H9 (cell line): ENCODE data around the gene TMEM236. TPM values are rescaled to one million over a fixed set of nuclear protein-coding genes. Genes with fewer than 3 reads are reported as not detected.

Experiments
- DNase-seq: peaks from one replicate; pipeline ENCODE4 v3.0.0-alpha.2; 2017
- H2AFZ ChIP-seq: one replicate; pipeline ENCODE4 v1.6.1; 2013; ENCODE audit warnings: mild to moderate bottlenecking, low read length, control low read depth, moderate library complexity
- H2AK5ac ChIP-seq: 2 replicates; pipeline ENCODE4 v1.6.1; 2013; ENCODE audit warnings: low read length, control low read depth, mixed read lengths; ENCODE audit not compliant: insufficient read length
- H2BK120ac ChIP-seq: one replicate; pipeline ENCODE4 v1.6.1; 2013; ENCODE audit warnings: low read depth, mild to moderate bottlenecking, low read length, control low read depth, inconsistent platforms; ENCODE audit not compliant: poor library complexity, severe bottlenecking
- H2BK12ac ChIP-seq: 2 replicates; pipeline ENCODE4 v1.6.1; 2013; ENCODE audit warnings: low read length, control low read depth, mixed read lengths, low read depth; ENCODE audit not compliant: insufficient read length
- H2BK15ac ChIP-seq: 2 replicates; pipeline ENCODE4 v1.6.1; 2013; ENCODE audit warnings: low read depth, low read length, control low read depth
- H2BK20ac ChIP-seq: one replicate; pipeline ENCODE4 v1.6.1; 2013; ENCODE audit warnings: low read depth, mild to moderate bottlenecking, low read length, control low read depth, inconsistent platforms; ENCODE audit not compliant: poor library complexity, severe bottlenecking
- H2BK5ac ChIP-seq: 2 replicates; pipeline ENCODE4 v1.6.1; 2013; ENCODE audit warnings: low read length, control low read depth, mixed read lengths; ENCODE audit not compliant: insufficient read length
- H3K14ac ChIP-seq: 2 replicates; pipeline ENCODE4 v1.6.1; 2013; ENCODE audit warnings: low read length, control low read depth; ENCODE audit not compliant: insufficient read depth
- H3K18ac ChIP-seq: 2 replicates; pipeline ENCODE4 v1.6.1; 2013; ENCODE audit warnings: low read depth, mild to moderate bottlenecking, mixed read lengths, low read length, control low read depth; ENCODE audit not compliant: insufficient read length
- H3K23ac ChIP-seq: 2 replicates; pipeline ENCODE4 v1.6.1; 2013; ENCODE audit warnings: low read length, control low read depth, mixed read lengths, low read depth; ENCODE audit not compliant: insufficient read length
- H3K23me2 ChIP-seq: 2 replicates; pipeline ENCODE4 v1.6.1; 2013; ENCODE audit warnings: low read depth, mild to moderate bottlenecking, mixed read lengths, low read length, control low read depth; ENCODE audit not compliant: insufficient read length, poor library complexity, severe bottlenecking
- H3K27ac ChIP-seq: 2 replicates; pipeline ENCODE4 v1.5.1; 2013; ENCODE audit warnings: low read length, control low read depth, mixed read lengths, low read depth; ENCODE audit not compliant: insufficient read length
- H3K27me3 ChIP-seq: 2 replicates; pipeline ENCODE4 v1.6.1; 2013; ENCODE audit warnings: low read length, control low read depth, inconsistent platforms; ENCODE audit not compliant: insufficient read depth
- H3K4ac ChIP-seq: 2 replicates; pipeline ENCODE4 v1.6.1; 2013; ENCODE audit warnings: low read depth, mild to moderate bottlenecking, control low read depth, inconsistent platforms, low read length, moderate library complexity
- H3K4me1 ChIP-seq: 2 replicates; pipeline ENCODE4 v1.6.1; 2013; ENCODE audit warnings: low read length, control low read depth, inconsistent platforms; ENCODE audit not compliant: insufficient read depth
- H3K4me2 ChIP-seq: 2 replicates; pipeline ENCODE4 v1.6.1; 2013; ENCODE audit warnings: low read length, control low read depth, mixed read lengths; ENCODE audit not compliant: insufficient read length, insufficient read depth
- H3K56ac ChIP-seq: 2 replicates; pipeline ENCODE4 v1.6.1; 2013; ENCODE audit warnings: low read depth, mild to moderate bottlenecking, mixed read lengths, low read length, control low read depth; ENCODE audit not compliant: insufficient read length
- H3K79me1 ChIP-seq: 2 replicates; pipeline ENCODE4 v1.6.1; 2013; ENCODE audit warnings: low read depth, mild to moderate bottlenecking, moderate library complexity, low read length, control low read depth, inconsistent platforms; ENCODE audit not compliant: insufficient read depth, poor library complexity, severe bottlenecking
- H3K79me2 ChIP-seq: 2 replicates; pipeline ENCODE4 v1.6.1; 2013; ENCODE audit warnings: low read length, control low read depth, inconsistent platforms; ENCODE audit not compliant: insufficient read depth
- H3K9ac ChIP-seq: 2 replicates; pipeline ENCODE4 v1.6.1; 2013; ENCODE audit warnings: low read length, control low read depth, mixed read lengths; ENCODE audit not compliant: insufficient read length; ENCODE audit errors: extremely low read depth
- H3K9me3 ChIP-seq: one replicate; pipeline ENCODE4 v1.6.1; 2013; ENCODE audit warnings: low read depth, low read length, inconsistent platforms; ENCODE audit not compliant: control insufficient read depth
- H3T11ph ChIP-seq: one replicate; pipeline ENCODE4 v1.6.1; 2013; ENCODE audit warnings: mild to moderate bottlenecking, low read length, control low read depth, inconsistent platforms
- H4K20me1 ChIP-seq: one replicate; pipeline ENCODE4 v1.6.1; 2013; ENCODE audit not compliant: control insufficient read depth, insufficient read length, insufficient read depth
- H4K5ac ChIP-seq: 2 replicates; pipeline ENCODE4 v1.6.1; 2013; ENCODE audit warnings: low read depth, mild to moderate bottlenecking, mixed read lengths, low read length, control low read depth; ENCODE audit not compliant: insufficient read length
- H4K8ac ChIP-seq: replicated peaks from 2 replicates; pipeline ENCODE4 v1.6.1; 2013; ENCODE audit warnings: low read length, control low read depth, mixed read lengths, low read depth; ENCODE audit not compliant: insufficient read length
- H4K91ac ChIP-seq: 2 replicates; pipeline ENCODE4 v1.6.1; 2013; ENCODE audit warnings: low read depth, mild to moderate bottlenecking, moderate library complexity, mixed read lengths, low read length, control low read depth; ENCODE audit not compliant: insufficient read length
- H3K27ac Mint-ChIP-seq, 3 experiments: 2 replicates in 2 of 3; 3 replicates in 1 of 3; pipeline ENCODE4 v1.8.0; 2020 to 2021; ENCODE audit warnings: mixed read lengths in 3 of 3, mild to moderate bottlenecking in 1 of 3, moderate library complexity in 1 of 3
- H3K27me3 Mint-ChIP-seq: 2 replicates; pipeline ENCODE4 v1.8.0; 2021; ENCODE audit warnings: low read depth, mild to moderate bottlenecking, moderate library complexity, mixed read lengths
- H3K36me3 Mint-ChIP-seq, 3 experiments: 2 replicates in 2 of 3; 3 replicates in 1 of 3; pipeline ENCODE4 v1.8.0; 2020 to 2021; ENCODE audit warnings: low read depth in 3 of 3, mixed read lengths in 3 of 3; ENCODE audit not compliant: insufficient read depth in 1 of 3
- H3K4me1 Mint-ChIP-seq, 2 experiments: 2 replicates each; pipeline ENCODE4 v1.8.0; 2020; ENCODE audit warnings: mixed read lengths in 2 of 2
- H3K4me3 Mint-ChIP-seq, 2 experiments: 2 replicates in 1 of 2; 3 replicates in 1 of 2; pipeline ENCODE4 v1.8.0; 2020 to 2021; ENCODE audit warnings: mild to moderate bottlenecking in 2 of 2, mixed read lengths in 2 of 2, moderate library complexity in 1 of 2
- H3K9me3 Mint-ChIP-seq, 2 experiments: 2 replicates in 1 of 2; 3 replicates in 1 of 2; pipeline ENCODE4 v1.8.0; 2020; ENCODE audit warnings: mild to moderate bottlenecking in 2 of 2, mixed read lengths in 2 of 2, moderate library complexity in 1 of 2
- CTCF ChIP-seq: fragments of 200-600 bp; sonication (generic); conservative IDR thresholded peaks from 3 replicates; pipeline ENCODE4 v1.8.0; 2021; ENCODE audit warnings: antibody characterized with exemption, mild to moderate bottlenecking
- WGBS: extraction: QIAGEN DNeasy Blood & Tissue Kit; methylation state at CpG from one replicate; pipeline ENCODE4 v1.1.7; 2013; ENCODE audit warnings: missing lambda C conversion rate, low lambda C conversion rate, mixed read lengths; ENCODE audit not compliant: insufficient read length; ENCODE audit errors: extremely low coverage; 5-methylcytosine and 5-hydroxymethylcytosine counted together
- total RNA-seq: library from RNA; stranded (reverse); gene quantifications from 2 replicates; pipeline ENCODE4 v1.2.1, GENCODE V29; 2021

Gene TMEM236
- total RNA-seq, 1 experiment from 2014 or later, result not detected

- Histone ChIP-seq H3K9me3 (no peaks in the 10 kb centered on the region), H3T11ph (no peak overlapping the region), H3K79me2 (no peaks in the 10 kb centered on the region), H2AK5ac (no peak overlapping the region), H3K56ac (no peak overlapping the region), H4K8ac (no peak overlapping the region), H3K18ac (no peak overlapping the region), H4K20me1 (no peaks in the 10 kb centered on the region), H2BK20ac (no peak overlapping the region), H3K4me2 (no peak overlapping the region), H2BK5ac (no peak overlapping the region), H3K14ac (no peak overlapping the region), H2AFZ (no peak overlapping the region), H2BK120ac (no peak overlapping the region), H3K9ac (no peak overlapping the region), H2BK12ac (no peak overlapping the region), H3K4me1 (no peaks in the 10 kb centered on the region), H2BK15ac (no peak overlapping the region), H3K23ac (no peak overlapping the region), H3K79me1 (no peaks in the 10 kb centered on the region), H3K27me3 (no peaks in the 10 kb centered on the region), H3K23me2 (no peaks in the 10 kb centered on the region), H4K5ac (no peak overlapping the region), H3K27ac (no peak overlapping the region), H3K4ac (no peak overlapping the region), H4K91ac (no peak overlapping the region)
- Mint-ChIP-seq H3K27ac (no peak overlapping the region), H3K4me1 (no peaks in the 10 kb centered on the region), H3K9me3 (no peaks in the 10 kb centered on the region), H3K27me3 (no peaks in the 10 kb centered on the region), H3K36me3 (no peaks in the 10 kb centered on the region), H3K4me3 (no peak overlapping the region)
- no CpG with 5 or more reads among the region's 15 CpGs for WGBS
- no peak for TF ChIP-seq CTCF
- no peak for DNase-seq
These were observed 16.6 kb upstream of the TMEM236 start for GRCh38 chr10:17735166-17735941.
